Erythroblast (primary cell): Measurements from ENCODE around the gene CDKN1A.

Source experiments
- GATA1 ChIP-seq: IDR thresholded peaks from 2 replicates; pipeline ENCODE4 v1.6.1; 2011; ENCODE audit warnings: low read depth, mild to moderate bottlenecking, control low read depth, low read length, moderate library complexity
- POLR2A ChIP-seq: IDR thresholded peaks from 2 replicates; pipeline ENCODE4 v1.6.1; 2011; ENCODE audit warnings: mild to moderate bottlenecking, low read length

DNA sequence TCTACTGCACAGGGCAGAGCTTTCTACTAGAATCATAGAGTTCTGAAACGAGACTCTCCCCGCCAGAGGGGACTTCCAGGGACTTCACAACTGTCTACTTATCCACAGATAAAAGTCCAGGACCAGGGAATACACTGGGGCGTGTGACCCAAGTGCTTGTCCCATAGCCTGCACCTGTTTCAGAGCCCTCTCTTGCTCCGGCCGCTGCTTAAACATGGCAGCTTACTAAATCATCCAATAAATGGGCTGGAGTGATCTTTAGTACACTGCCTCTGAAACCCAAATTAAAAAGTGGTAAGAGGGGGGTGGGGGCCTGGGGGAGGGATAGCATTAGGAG lies 10.2 kb downstream of the CDKN1A start:
- no peak for TF ChIP-seq POLR2A
- no peak for TF ChIP-seq GATA1
